Mesendoderm (in vitro differentiated cells): ENCODE measurements around the gene MAMSTR.

Experiments used
- DNase-seq: peaks from one replicate; pipeline ENCODE4 v3.0.0; 2013
- H2AK5ac ChIP-seq: 2 replicates; pipeline ENCODE4 v1.6.1; 2013; ENCODE audit warnings: low read length, inconsistent platforms
- H2BK120ac ChIP-seq: 2 replicates; pipeline ENCODE4 v1.6.1; 2013; ENCODE audit warnings: low read depth, mild to moderate bottlenecking, low read length, moderate library complexity, mixed read lengths
- H2BK15ac ChIP-seq: replicated peaks from 2 replicates; pipeline ENCODE4 v1.6.1; 2013; ENCODE audit warnings: low read depth, mild to moderate bottlenecking, moderate library complexity
- H2BK5ac ChIP-seq: 2 replicates; pipeline ENCODE4 v1.6.1; 2013; ENCODE audit warnings: low read length, inconsistent platforms
- H3K18ac ChIP-seq: 2 replicates; pipeline ENCODE4 v1.6.1; 2013; ENCODE audit warnings: mild to moderate bottlenecking, low read length, mixed read lengths
- H3K23ac ChIP-seq: one replicate; pipeline ENCODE4 v1.6.1; 2013; ENCODE audit warnings: low read length
- H3K27ac ChIP-seq: 2 replicates; pipeline ENCODE4 v1.5.1; 2013; ENCODE audit warnings: low read depth, mild to moderate bottlenecking, inconsistent platforms, low read length, moderate library complexity
- H3K27me3 ChIP-seq: 2 replicates; pipeline ENCODE4 v1.6.1; 2013; ENCODE audit warnings: low read length, control low read depth, mild to moderate bottlenecking, inconsistent platforms; ENCODE audit not compliant: insufficient read depth, poor library complexity
- H3K36me3 ChIP-seq: 2 replicates; pipeline ENCODE4 v1.6.1; 2013; ENCODE audit warnings: low read length, inconsistent platforms; ENCODE audit not compliant: control insufficient read depth, insufficient read depth
- H3K4ac ChIP-seq: one replicate; pipeline ENCODE4 v1.6.1; 2013; ENCODE audit warnings: low read depth, mild to moderate bottlenecking, low read length, moderate library complexity
- H3K4me1 ChIP-seq: 2 replicates; pipeline ENCODE4 v1.6.1; 2013; ENCODE audit warnings: low read depth, low read length, inconsistent platforms; ENCODE audit not compliant: control insufficient read depth
- H3K4me2 ChIP-seq: 2 replicates; pipeline ENCODE4 v1.6.1; 2013; ENCODE audit warnings: low read length
- H3K4me3 ChIP-seq: 2 replicates; pipeline ENCODE4 v1.5.1; 2013; ENCODE audit warnings: mild to moderate bottlenecking, low read length
- H3K56ac ChIP-seq: one replicate; pipeline ENCODE4 v1.6.1; 2013; ENCODE audit warnings: low read length
- H3K79me1 ChIP-seq: 2 replicates; pipeline ENCODE4 v1.6.1; 2013; ENCODE audit warnings: low read length, inconsistent platforms
- H3K79me2 ChIP-seq: 2 replicates; pipeline ENCODE4 v1.6.1; 2013; ENCODE audit warnings: mild to moderate bottlenecking, low read length; ENCODE audit not compliant: control insufficient read depth, insufficient read depth
- H3K9ac ChIP-seq: 2 replicates; pipeline ENCODE4 v1.6.1; 2013; ENCODE audit warnings: low read length, inconsistent platforms
- H4K5ac ChIP-seq: one replicate; pipeline ENCODE4 v1.6.1; 2013; ENCODE audit warnings: low read length
- H4K8ac ChIP-seq: one replicate; pipeline ENCODE4 v1.6.1; 2013; ENCODE audit warnings: low read depth, mild to moderate bottlenecking, control low read depth, low read length, moderate library complexity
- WGBS: extraction: QIAGEN DNeasy Blood & Tissue Kit; methylation state at CpG from one replicate; pipeline ENCODE4 v1.1.7; 2013; ENCODE audit warnings: low lambda C conversion rate, missing lambda C conversion rate; ENCODE audit not compliant: insufficient coverage; ENCODE audit errors: extremely low coverage; 5-methylcytosine and 5-hydroxymethylcytosine counted together

MAMSTR gene

GRCh38 chr19:48746738-48747575, 27.4 kb upstream of the MAMSTR start, which contains the start of gene IZUMO1:
Gene IZUMO1, minus strand, starts transcription at chr19:48746909. Its CDS starts 1,050 bp downstream, at chr19:48745859.
- WGBS: no CpG with 5 or more reads among the region's 31 CpGs
- Histone ChIP-seq H3K4me3 (peak within 1 kb of the TSS; percentile 66), H3K27ac (no peak within 1 kb of the TSS), H3K36me3 (peaks cover 2% of the 10 kb centered on the region), H3K9ac (peak within 1 kb of the TSS; percentile 68), H3K27me3 (no peaks in the 10 kb centered on the region), H3K23ac (no peak within 1 kb of the TSS), H3K56ac (peak within 1 kb of the TSS; percentile 81), H3K79me1 (peaks cover 3% of the 10 kb centered on the region), H3K18ac (peak within 1 kb of the TSS; percentile 77), H4K8ac (no peak within 1 kb of the TSS), H2BK15ac (no peak within 1 kb of the TSS), H3K4ac (peak within 1 kb of the TSS; percentile 49), H3K4me1 (no peaks in the 10 kb centered on the region), H3K79me2 (peaks cover 4% of the 10 kb centered on the region), H4K5ac (no peak within 1 kb of the TSS), H2AK5ac (no peak within 1 kb of the TSS), H2BK5ac (no peak within 1 kb of the TSS), H3K4me2 (peak within 1 kb of the TSS; percentile 61), H2BK120ac (no peak within 1 kb of the TSS)
- DNase-seq: peak; percentile 95

GRCh38 chr19:48746110-48746509, 26.6 kb upstream of the MAMSTR start:
- WGBS: 100% methylated on average over 2 of the region's 8 CpGs
- no peak overlapping the region for H3K27ac ChIP-seq
- peaks cover 1% of the 10 kb centered on the region for H3K79me1 ChIP-seq

GRCh38 chr19:48745208-48745995, 25.9 kb upstream of the MAMSTR start:
- Histone ChIP-seq H4K8ac (no peak overlapping the region), H3K27me3 (no peaks in the 10 kb centered on the region), H3K79me2 (peaks cover 2% of the 10 kb centered on the region), H3K27ac (no peak overlapping the region), H3K23ac (peak overlapping the region; percentile 15), H3K4me2 (no peak overlapping the region), H3K9ac (no peak overlapping the region), H3K4me3 (no peak overlapping the region), H2BK5ac (no peak overlapping the region), H3K4me1 (peaks cover 3% of the 10 kb centered on the region), H3K4ac (no peak overlapping the region), H3K79me1 (no peaks in the 10 kb centered on the region), H3K56ac (peak overlapping the region; percentile 10), H4K5ac (no peak overlapping the region), H3K18ac (no peak overlapping the region), H2BK120ac (no peak overlapping the region), H2AK5ac (no peak overlapping the region), H2BK15ac (no peak overlapping the region), H3K36me3 (peaks cover 2% of the 10 kb centered on the region)
- no CpG with 5 or more reads among the region's 33 CpGs for WGBS
- peak; percentile 82 for DNase-seq

More at GRCh38 chr19:48746110-48746509, 26.6 kb upstream of the MAMSTR start:
- H3K4me3 ChIP-seq: no peak overlapping the region
- no peaks in the 10 kb centered on the region for H3K4me1 ChIP-seq
- peaks cover 2% of the 10 kb centered on the region for H3K79me2 ChIP-seq
- H2BK15ac ChIP-seq: no peak overlapping the region
- H3K56ac ChIP-seq: peak overlapping the region; percentile 53
- H3K23ac ChIP-seq: no peak overlapping the region
- no peak overlapping the region for H2BK120ac ChIP-seq
- no peak overlapping the region for H4K5ac ChIP-seq
- no peak overlapping the region for H2BK5ac ChIP-seq
- H2AK5ac ChIP-seq: no peak overlapping the region
- H4K8ac ChIP-seq: no peak overlapping the region
- peak overlapping the region; percentile 65 for H3K18ac ChIP-seq
- peaks cover 2% of the 10 kb centered on the region for H3K36me3 ChIP-seq
- peak overlapping the region; percentile 56 for H3K9ac ChIP-seq
- DNase-seq: no peak
- no peak overlapping the region for H3K4me2 ChIP-seq
- H3K4ac ChIP-seq: peak overlapping the region; percentile 49
- no peaks in the 10 kb centered on the region for H3K27me3 ChIP-seq

- no peak overlapping the region for H3K18ac ChIP-seq
- H2BK15ac ChIP-seq: no peak overlapping the region
- no peaks in the 10 kb centered on the region for H3K79me2 ChIP-seq
- no peak overlapping the region for H3K9ac ChIP-seq
- H2BK5ac ChIP-seq: no peak overlapping the region
- H3K23ac ChIP-seq: no peak overlapping the region
- H3K36me3 ChIP-seq: no peaks in the 10 kb centered on the region
- no peak overlapping the region for H4K5ac ChIP-seq
- H3K4ac ChIP-seq: no peak overlapping the region
- DNase-seq: no peak
- H3K27ac ChIP-seq: no peak overlapping the region
- no peak overlapping the region for H3K4me2 ChIP-seq
- no peak overlapping the region for H4K8ac ChIP-seq
- peaks cover 4% of the 10 kb centered on the region for H3K27me3 ChIP-seq
- no peak overlapping the region for H3K56ac ChIP-seq
- H2AK5ac ChIP-seq: no peak overlapping the region
- H3K4me1 ChIP-seq: peaks cover 5% of the 10 kb centered on the region
- H3K4me3 ChIP-seq: no peak overlapping the region
- no CpG with 5 or more reads among the region's 11 CpGs for WGBS
- no peak overlapping the region for H2BK120ac ChIP-seq
- no peaks in the 10 kb centered on the region for H3K79me1 ChIP-seq
Observed at GRCh38 chr19:48742096-48742495, 22.6 kb upstream of the MAMSTR start.

- no peak overlapping the region for H4K8ac ChIP-seq
- no peak overlapping the region for H3K27ac ChIP-seq
- no CpG with 5 or more reads among the region's 35 CpGs for WGBS
- no peak overlapping the region for H3K23ac ChIP-seq
- peak; percentile 52 for DNase-seq
- H3K36me3 ChIP-seq: no peaks in the 10 kb centered on the region
- peaks cover 5% of the 10 kb centered on the region for H3K4me1 ChIP-seq
- H2AK5ac ChIP-seq: no peak overlapping the region
- H3K56ac ChIP-seq: peak overlapping the region; percentile 71
- no peak overlapping the region for H3K18ac ChIP-seq
- no peak overlapping the region for H3K4ac ChIP-seq
- no peak overlapping the region for H3K4me3 ChIP-seq
- H3K79me2 ChIP-seq: no peaks in the 10 kb centered on the region
- peak overlapping the region; percentile 38 for H3K9ac ChIP-seq
- H2BK5ac ChIP-seq: no peak overlapping the region
- H3K4me2 ChIP-seq: peak overlapping the region; percentile 36
- no peak overlapping the region for H2BK120ac ChIP-seq
- H4K5ac ChIP-seq: peak overlapping the region; percentile 26
- H3K79me1 ChIP-seq: no peaks in the 10 kb centered on the region
- peaks cover 4% of the 10 kb centered on the region for H3K27me3 ChIP-seq
- H2BK15ac ChIP-seq: no peak overlapping the region
Observed at GRCh38 chr19:48741129-48741999, 21.8 kb upstream of the MAMSTR start.
